Mesenchymal stem cell (in vitro differentiated cells and primary cell): Measurements from ENCODE around the gene NCSTN. TPM values are rescaled to one million over a fixed set of nuclear protein-coding genes. Genes with fewer than 3 reads are reported as not detected.

Experiments used
- DNase-seq: peaks from one replicate; pipeline ENCODE4 v3.0.0-alpha.2; 2013
- H2AFZ ChIP-seq: one replicate; pipeline ENCODE4 v1.6.1; 2013; ENCODE audit warnings: low read depth, mild to moderate bottlenecking, control low read depth, inconsistent platforms, low read length, moderate library complexity
- H2AK5ac ChIP-seq: 2 replicates; pipeline ENCODE4 v1.6.1; 2013; ENCODE audit warnings: low read length, moderate library complexity, mild to moderate bottlenecking, inconsistent platforms; ENCODE audit not compliant: severe bottlenecking
- H2BK120ac ChIP-seq: one replicate; pipeline ENCODE4 v1.6.1; 2013; ENCODE audit warnings: low read depth, mild to moderate bottlenecking, inconsistent platforms, low read length, moderate library complexity
- H2BK12ac ChIP-seq, 2 experiments: one replicate each; pipeline ENCODE4 v1.6.1; 2013; ENCODE audit warnings: inconsistent platforms in 2 of 2, low read length in 2 of 2, mild to moderate bottlenecking in 2 of 2, moderate library complexity in 2 of 2, control low read depth in 1 of 2
- H2BK15ac ChIP-seq: one replicate; pipeline ENCODE4 v1.6.1; 2013; ENCODE audit warnings: mild to moderate bottlenecking, low read depth, inconsistent platforms; ENCODE audit not compliant: poor library complexity, severe bottlenecking
- H2BK5ac ChIP-seq: 2 replicates; pipeline ENCODE4 v1.6.1; 2013; ENCODE audit warnings: low read depth, mild to moderate bottlenecking, low read length, control low read depth, inconsistent platforms; ENCODE audit not compliant: poor library complexity, severe bottlenecking
- H3K14ac ChIP-seq, 2 experiments: one replicate each; pipeline ENCODE4 v1.6.1; 2013; ENCODE audit warnings: inconsistent platforms in 2 of 2, low read length in 2 of 2, control low read depth in 1 of 2, mild to moderate bottlenecking in 1 of 2, moderate library complexity in 1 of 2
- H3K18ac ChIP-seq, 2 experiments: one replicate each; pipeline ENCODE4 v1.6.1; 2013; ENCODE audit warnings: inconsistent platforms in 2 of 2, low read length in 2 of 2, control low read depth in 1 of 2, low read depth in 1 of 2, mild to moderate bottlenecking in 1 of 2
- H3K23ac ChIP-seq, 2 experiments: one replicate each; pipeline ENCODE4 v1.6.1; 2013; ENCODE audit warnings: inconsistent platforms in 2 of 2, low read length in 2 of 2, mild to moderate bottlenecking in 2 of 2, moderate library complexity in 2 of 2, control low read depth in 1 of 2
- H3K27ac ChIP-seq: 2 replicates; pipeline ENCODE4 v1.5.1; 2013; ENCODE audit warnings: mild to moderate bottlenecking, moderate library complexity, low read length, control low read depth, inconsistent platforms; ENCODE audit not compliant: poor library complexity, severe bottlenecking
- H3K27me3 ChIP-seq, 2 experiments: 2 replicates each; pipeline versions ENCODE4 v1.6.1 to v1.7.0; 2013; ENCODE audit warnings: low read length in 2 of 2, mild to moderate bottlenecking in 2 of 2, moderate library complexity in 2 of 2, control low read depth in 1 of 2, inconsistent platforms in 1 of 2; ENCODE audit not compliant: control insufficient read depth in 1 of 2, insufficient read depth in 1 of 2
- H3K36me3 ChIP-seq, 2 experiments: 2 replicates each; pipeline versions ENCODE4 v1.6.1 to v1.7.0; 2013; ENCODE audit warnings: low read length in 2 of 2, control low read depth in 1 of 2, inconsistent platforms in 1 of 2, low read depth in 1 of 2, mild to moderate bottlenecking in 1 of 2; ENCODE audit not compliant: insufficient read depth in 2 of 2, control insufficient read depth in 1 of 2
- H3K4ac ChIP-seq, 2 experiments: one replicate each; pipeline ENCODE4 v1.6.1; 2013; ENCODE audit warnings: inconsistent platforms in 2 of 2, low read length in 2 of 2, mild to moderate bottlenecking in 2 of 2, moderate library complexity in 2 of 2, control low read depth in 1 of 2, low read depth in 1 of 2
- H3K4me1 ChIP-seq: 2 replicates; pipeline ENCODE4 v1.6.1; 2013; ENCODE audit warnings: low read depth, low read length, control low read depth; ENCODE audit not compliant: control insufficient read depth, insufficient read depth
- H3K4me2 ChIP-seq: 2 replicates; pipeline ENCODE4 v1.6.1; 2013; ENCODE audit warnings: low read length, mild to moderate bottlenecking, inconsistent platforms; ENCODE audit not compliant: poor library complexity, severe bottlenecking
- H3K4me3 ChIP-seq, 2 experiments: 2 replicates each; pipeline versions ENCODE4 v1.5.1 to v1.7.0; 2013; ENCODE audit warnings: low read length in 2 of 2, mild to moderate bottlenecking in 2 of 2, control low read depth in 1 of 2, low read depth in 1 of 2; ENCODE audit not compliant: insufficient read depth in 1 of 2
- H3K79me1 ChIP-seq: replicated peaks from 2 replicates; pipeline ENCODE4 v1.6.1; 2013; ENCODE audit warnings: mild to moderate bottlenecking, control low read depth, low read length, inconsistent platforms; ENCODE audit not compliant: poor library complexity, severe bottlenecking
- H3K9ac ChIP-seq: 2 replicates; pipeline ENCODE4 v1.7.0; 2013; ENCODE audit warnings: mild to moderate bottlenecking, low read length, moderate library complexity
- H3K9me3 ChIP-seq: 2 replicates; pipeline ENCODE4 v1.7.0; 2013; ENCODE audit warnings: mild to moderate bottlenecking, low read length; ENCODE audit not compliant: control insufficient read depth
- H4K8ac ChIP-seq: one replicate; pipeline ENCODE4 v1.6.1; 2013; ENCODE audit warnings: inconsistent platforms, mild to moderate bottlenecking, low read length, moderate library complexity
- H4K91ac ChIP-seq: one replicate; pipeline ENCODE4 v1.6.1; 2013; ENCODE audit warnings: mild to moderate bottlenecking, low read length, inconsistent platforms
- WGBS: methylation state at CpG from one replicate; pipeline ENCODE4 v1.1.7; 2013; ENCODE audit warnings: mixed read lengths; 5-methylcytosine and 5-hydroxymethylcytosine counted together
- small RNA-seq: library from polyadenylated mRNA; stranded (forward); fragments of <200 nt; extraction: miRNeasy Mini kit (QIAGEN cat#:217004); gene quantifications from one replicate; pipeline ENCODE3, GENCODE V24; 2013; ENCODE audit warnings: low read depth

NCSTN gene

DNA sequence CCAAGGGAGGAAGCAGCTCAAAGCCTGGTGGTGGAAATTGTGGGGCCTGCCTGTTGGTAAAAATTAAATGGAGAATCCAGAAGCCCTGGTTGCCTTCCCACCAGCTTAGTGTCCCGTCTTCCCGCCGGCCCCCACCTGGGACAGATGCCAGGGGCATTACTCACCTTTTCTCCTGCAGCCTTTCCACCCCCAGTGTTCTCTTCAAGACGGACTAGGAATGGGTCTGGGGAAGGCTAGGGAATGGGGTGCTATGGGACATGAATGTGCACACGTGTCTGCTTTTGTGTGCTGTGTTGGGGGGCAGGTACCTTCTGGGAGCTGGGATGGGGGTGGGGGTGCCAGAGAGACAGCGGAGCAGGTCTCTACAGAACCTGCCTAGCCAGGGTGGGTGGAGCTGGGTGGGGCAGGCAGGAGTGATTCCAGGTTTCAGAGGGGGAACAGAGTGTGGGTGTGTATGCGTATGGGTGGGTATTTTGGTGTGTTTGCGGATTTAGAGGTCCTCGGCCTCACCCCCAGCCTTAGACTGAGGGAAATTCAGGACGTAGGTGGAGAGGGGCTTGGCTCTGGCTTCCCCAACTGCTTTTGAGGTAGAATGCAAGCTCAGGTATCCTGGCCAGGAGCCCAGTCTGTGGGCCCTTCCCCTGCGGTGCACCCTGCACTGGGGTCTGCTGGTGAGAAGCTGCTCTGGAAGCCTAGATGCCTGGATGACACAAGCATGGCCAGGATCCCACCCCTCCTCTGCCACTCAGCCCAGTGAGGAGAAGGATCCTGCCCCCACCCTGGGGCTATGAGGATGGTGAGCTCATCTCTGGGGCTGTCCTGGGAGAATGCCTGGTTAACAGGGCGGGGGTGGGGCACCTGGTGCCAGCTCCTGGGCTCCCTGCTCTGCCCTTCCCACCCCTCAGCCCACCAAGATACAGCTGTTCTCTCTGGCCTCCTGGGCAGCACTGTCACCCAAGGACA lies 64.9 kb downstream of the NCSTN start:
- no peak overlapping the region for H3K4me3 ChIP-seq
- peaks cover 47% of the 10 kb centered on the region for H3K79me1 ChIP-seq
- peak overlapping the region; percentile 76 for H2AK5ac ChIP-seq
- H3K9ac ChIP-seq: no peak overlapping the region
- peaks cover 0 to 82% of the 10 kb centered on the region in 2 experiments for H3K27me3 ChIP-seq
- no peak overlapping the region for H3K4ac ChIP-seq
- H2BK120ac ChIP-seq: no peak overlapping the region
- peaks cover 28% of the 10 kb centered on the region for H3K4me1 ChIP-seq
- H3K18ac ChIP-seq: no peak overlapping the region
- WGBS: 87% methylated on average over 12 of the region's 12 CpGs
- peak overlapping the region; percentile 17 for H3K4me2 ChIP-seq
- H4K8ac ChIP-seq: no peak overlapping the region
- H2BK5ac ChIP-seq: no peak overlapping the region
- H2AFZ ChIP-seq: no peak overlapping the region
- DNase-seq: no peak
- H3K14ac ChIP-seq: peak overlapping the region in 1 of 2 experiments; percentile 36
- no peak overlapping the region for H2BK12ac ChIP-seq
- H2BK15ac ChIP-seq: no peak overlapping the region
- H3K36me3 ChIP-seq: peaks cover 0 to 17% of the 10 kb centered on the region in 2 experiments
- H3K27ac ChIP-seq: peak overlapping the region; percentile 15
- H3K9me3 ChIP-seq: no peaks in the 10 kb centered on the region
- no peak overlapping the region for H4K91ac ChIP-seq
- no peak overlapping the region for H3K23ac ChIP-seq

Small RNAs within 50 kb of the gene (small RNA-seq; reads per million reads assigned to genes)
- gene RF00019 (not detected), gene RNU4-42P (not detected)
